SU-DHL-6 (cell line): Measurements from ENCODE around the gene MAP3K4.

Source experiments
- H2AFZ ChIP-seq: fragments of 200-600 bp; sonication (generic); 2 replicates; pipeline ENCODE4 v1.6.1; 2014; ENCODE audit warnings: low read depth, mild to moderate bottlenecking, moderate library complexity, mixed read lengths, antibody characterized with exemption, low read length; ENCODE audit not compliant: severe bottlenecking
- H3F3A ChIP-seq: fragments of 200-600 bp; shearing (Covaris generic); 2 replicates; pipeline ENCODE4 v1.6.0; 2016; ENCODE audit warnings: antibody characterized with exemption, mild to moderate bottlenecking; ENCODE audit not compliant: insufficient read depth
- H3K27ac ChIP-seq: fragments of 200-600 bp; sonication (generic); 2 replicates; pipeline ENCODE4 v1.5.1; 2016; ENCODE audit warnings: low read depth, mild to moderate bottlenecking, low read length, moderate library complexity, mixed read lengths
- H3K27me3 ChIP-seq: fragments of 200-600 bp; sonication (generic), shearing (Covaris generic); 2 replicates; pipeline ENCODE4 v1.6.0; 2014; ENCODE audit warnings: mild to moderate bottlenecking, low read length
- H3K36me3 ChIP-seq: fragments of 200-600 bp; sonication (generic); 2 replicates; pipeline ENCODE4 v1.6.1; 2014; ENCODE audit warnings: mild to moderate bottlenecking, low read length, mixed read lengths
- H3K4me2 ChIP-seq: fragments of 300-600, 200-600 bp; shearing (Covaris generic), sonication (generic); 2 replicates; pipeline ENCODE4 v1.6.0; 2014; ENCODE audit warnings: low read length, low read depth, mild to moderate bottlenecking; ENCODE audit not compliant: poor library complexity, severe bottlenecking
- H3K4me3 ChIP-seq: fragments of 200-600 bp; sonication (generic); 2 replicates; pipeline ENCODE4 v1.5.1; 2014; ENCODE audit warnings: antibody characterized with exemption, low read length, mild to moderate bottlenecking, mixed read lengths; ENCODE audit not compliant: insufficient read depth, poor library complexity, severe bottlenecking
- H3K79me2 ChIP-seq: fragments of 200-600 bp; sonication (generic); 2 replicates; pipeline ENCODE4 v1.6.1; 2014; ENCODE audit warnings: mild to moderate bottlenecking, low read length, moderate library complexity; ENCODE audit not compliant: insufficient read depth
- H3K9ac ChIP-seq: fragments of 200-600 bp; sonication (generic); 2 replicates; pipeline ENCODE4 v1.7.0; 2014; ENCODE audit warnings: mild to moderate bottlenecking, low read length
- H3K9me2 ChIP-seq: fragments of 200-600 bp; sonication (generic); replicated peaks from 2 replicates; pipeline ENCODE4 v1.6.1; 2014; ENCODE audit warnings: low read length; ENCODE audit not compliant: insufficient read depth
- H3K9me3 ChIP-seq: fragments of 200-600 bp; sonication (generic); 2 replicates; pipeline ENCODE4 v1.6.1; 2014; ENCODE audit warnings: low read length, mixed read lengths; ENCODE audit not compliant: insufficient read depth
- H4K20me1 ChIP-seq: fragments of 200-600 bp; sonication (generic); 2 replicates; pipeline ENCODE4 v1.6.1; 2014; ENCODE audit warnings: low read depth, mild to moderate bottlenecking, antibody characterized with exemption, low read length, moderate library complexity, mixed read lengths
- EZH2phosphoT487 ChIP-seq: fragments of 200-600 bp; sonication (generic), shearing (Covaris generic); conservative IDR thresholded peaks from 2 replicates; pipeline ENCODE4 v1.6.1; 2018; ENCODE audit warnings: mild to moderate bottlenecking, antibody characterized with exemption, low read length, moderate library complexity, mixed read lengths
- TF ChIP-seq, protein P1 (sequence below): fragments of 200-600 bp; sonication (generic); IDR thresholded peaks from one replicate; pipeline ENCODE4 v1.5.1; 2017; ENCODE audit warnings: antibody characterized with exemption, mild to moderate bottlenecking, low read length, moderate library complexity; ENCODE audit not compliant: insufficient read depth, poor library complexity, severe bottlenecking

Gene MAP3K4

DNA sequence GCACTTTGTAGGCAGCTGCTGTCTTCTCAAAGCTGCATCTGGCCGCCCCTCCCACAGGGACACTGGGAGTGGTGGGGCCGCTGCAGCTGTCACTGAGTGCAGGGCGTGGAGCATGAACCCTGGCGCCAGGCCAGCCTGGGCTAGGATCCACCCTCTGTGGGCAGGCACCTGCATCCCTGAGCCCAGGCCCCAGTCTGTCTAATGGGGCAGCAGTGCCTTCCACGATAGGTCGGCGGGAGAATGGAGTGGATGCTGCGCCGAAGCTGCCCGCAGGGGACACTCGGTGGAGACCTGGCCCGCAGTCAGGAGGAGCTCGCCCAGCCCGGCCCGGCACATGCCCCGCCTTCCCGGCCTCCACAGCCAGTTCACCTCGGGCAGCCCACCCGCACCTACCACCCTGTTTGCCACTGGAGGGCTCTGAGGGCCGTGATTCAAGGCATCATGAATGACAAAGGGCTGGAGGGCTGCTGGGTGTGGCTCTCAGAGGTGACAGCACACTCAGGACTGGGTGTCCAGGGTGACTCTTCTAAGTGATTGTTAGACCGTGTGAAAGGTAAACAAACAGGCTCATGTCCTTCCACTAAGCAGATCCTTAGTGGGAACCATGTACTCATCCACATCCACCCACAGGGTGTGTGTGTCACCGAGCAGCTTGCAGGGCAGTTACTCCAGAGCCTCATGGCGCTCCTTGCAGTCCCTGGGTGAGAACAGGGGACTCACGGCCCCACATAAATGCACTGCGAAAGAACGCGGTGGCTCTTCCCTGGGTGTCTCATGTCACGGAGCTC lies 148.4 kb downstream of the MAP3K4 start:
- H3K9ac ChIP-seq = no peak overlapping the region
- no peak for TF ChIP-seq EZH2phosphoT487
- TF ChIP-seq, protein P1, sequence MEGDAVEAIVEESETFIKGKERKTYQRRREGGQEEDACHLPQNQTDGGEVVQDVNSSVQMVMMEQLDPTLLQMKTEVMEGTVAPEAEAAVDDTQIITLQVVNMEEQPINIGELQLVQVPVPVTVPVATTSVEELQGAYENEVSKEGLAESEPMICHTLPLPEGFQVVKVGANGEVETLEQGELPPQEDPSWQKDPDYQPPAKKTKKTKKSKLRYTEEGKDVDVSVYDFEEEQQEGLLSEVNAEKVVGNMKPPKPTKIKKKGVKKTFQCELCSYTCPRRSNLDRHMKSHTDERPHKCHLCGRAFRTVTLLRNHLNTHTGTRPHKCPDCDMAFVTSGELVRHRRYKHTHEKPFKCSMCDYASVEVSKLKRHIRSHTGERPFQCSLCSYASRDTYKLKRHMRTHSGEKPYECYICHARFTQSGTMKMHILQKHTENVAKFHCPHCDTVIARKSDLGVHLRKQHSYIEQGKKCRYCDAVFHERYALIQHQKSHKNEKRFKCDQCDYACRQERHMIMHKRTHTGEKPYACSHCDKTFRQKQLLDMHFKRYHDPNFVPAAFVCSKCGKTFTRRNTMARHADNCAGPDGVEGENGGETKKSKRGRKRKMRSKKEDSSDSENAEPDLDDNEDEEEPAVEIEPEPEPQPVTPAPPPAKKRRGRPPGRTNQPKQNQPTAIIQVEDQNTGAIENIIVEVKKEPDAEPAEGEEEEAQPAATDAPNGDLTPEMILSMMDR = no peak
- no peak overlapping the region for H3K4me3 ChIP-seq
- H3K4me2 ChIP-seq = no peak overlapping the region
- no peaks in the 10 kb centered on the region for H3F3A ChIP-seq
- H3K36me3 ChIP-seq = no peaks in the 10 kb centered on the region
- H3K27me3 ChIP-seq = no peaks in the 10 kb centered on the region
- no peaks in the 10 kb centered on the region for H4K20me1 ChIP-seq
- H3K27ac ChIP-seq = no peak overlapping the region
- no peaks in the 10 kb centered on the region for H3K79me2 ChIP-seq
- no peaks in the 10 kb centered on the region for H3K9me3 ChIP-seq
- no peak overlapping the region for H2AFZ ChIP-seq
- no peaks in the 10 kb centered on the region for H3K9me2 ChIP-seq

DNA sequence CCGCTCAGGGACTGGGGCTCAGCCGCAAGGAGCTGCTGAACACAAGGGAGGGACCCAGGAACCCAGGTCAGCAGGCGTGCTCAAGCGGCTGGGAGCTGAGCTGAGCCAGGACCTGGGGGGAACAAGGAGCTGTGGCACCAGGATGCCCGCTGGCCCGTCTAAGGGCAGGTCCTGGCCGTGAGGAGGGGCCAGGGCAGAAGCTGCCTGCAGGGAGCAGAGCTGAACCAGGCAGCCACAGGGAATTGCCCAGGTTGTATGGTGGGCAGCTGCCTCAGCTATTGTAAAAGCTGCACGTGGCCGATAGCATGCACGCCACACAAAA lies 148.9 kb downstream of the MAP3K4 start:
- H3F3A ChIP-seq = no peaks in the 10 kb centered on the region
- H3K9ac ChIP-seq = no peak overlapping the region
- H3K9me3 ChIP-seq = no peaks in the 10 kb centered on the region
- TF ChIP-seq, protein P1 = no peak
- no peak for TF ChIP-seq EZH2phosphoT487
- H2AFZ ChIP-seq = no peak overlapping the region
- H3K4me2 ChIP-seq = no peak overlapping the region
- H3K36me3 ChIP-seq = no peaks in the 10 kb centered on the region
- H3K4me3 ChIP-seq = no peak overlapping the region
- H3K79me2 ChIP-seq = no peaks in the 10 kb centered on the region
- H3K27me3 ChIP-seq = no peaks in the 10 kb centered on the region
- H3K9me2 ChIP-seq = no peaks in the 10 kb centered on the region
- H4K20me1 ChIP-seq = no peaks in the 10 kb centered on the region
- H3K27ac ChIP-seq = no peak overlapping the region

DNA sequence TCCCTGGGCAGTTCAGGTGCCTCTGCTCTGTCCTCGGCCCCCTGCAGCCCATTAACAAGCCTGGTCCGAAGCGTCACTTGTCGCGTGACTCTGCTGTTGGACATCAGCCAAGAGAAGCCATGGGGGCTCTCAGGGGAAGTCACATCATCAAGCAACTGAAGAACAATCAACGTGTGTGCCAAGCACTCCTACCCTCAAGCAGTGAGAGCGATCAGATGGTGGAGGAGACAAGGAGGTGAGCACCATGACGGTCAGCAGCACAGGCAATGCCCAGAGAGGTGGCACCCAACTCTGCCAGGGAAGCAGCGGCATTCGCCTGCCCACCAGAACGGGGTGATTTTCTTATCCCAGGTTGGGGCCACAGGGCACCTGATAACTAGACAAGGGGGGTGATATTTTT lies 149.6 kb downstream of the MAP3K4 start:
- TF ChIP-seq EZH2phosphoT487 = no peak
- TF ChIP-seq, protein P1 = no peak
- no peaks in the 10 kb centered on the region for H3K9me3 ChIP-seq
- H3F3A ChIP-seq = no peaks in the 10 kb centered on the region
- no peaks in the 10 kb centered on the region for H3K79me2 ChIP-seq
- H3K27ac ChIP-seq = no peak overlapping the region
- no peaks in the 10 kb centered on the region for H4K20me1 ChIP-seq
- H3K4me3 ChIP-seq = no peak overlapping the region
- H3K36me3 ChIP-seq = no peaks in the 10 kb centered on the region
- H2AFZ ChIP-seq = no peak overlapping the region
- H3K27me3 ChIP-seq = no peaks in the 10 kb centered on the region
- H3K9me2 ChIP-seq = no peaks in the 10 kb centered on the region
- no peak overlapping the region for H3K4me2 ChIP-seq
- no peak overlapping the region for H3K9ac ChIP-seq
